HG02943 (cell line): ENCODE results near the gene GHR.

Source experiments
- ATAC-seq: cut with Tn5 transposase; IDR thresholded peaks from one replicate; pipeline ENCODE4 v1.9.1; 2021; ENCODE audit warnings: mild to moderate bottlenecking, low read depth, moderate library complexity; ENCODE audit not compliant: unreplicated experiment

GHR gene

DNA sequence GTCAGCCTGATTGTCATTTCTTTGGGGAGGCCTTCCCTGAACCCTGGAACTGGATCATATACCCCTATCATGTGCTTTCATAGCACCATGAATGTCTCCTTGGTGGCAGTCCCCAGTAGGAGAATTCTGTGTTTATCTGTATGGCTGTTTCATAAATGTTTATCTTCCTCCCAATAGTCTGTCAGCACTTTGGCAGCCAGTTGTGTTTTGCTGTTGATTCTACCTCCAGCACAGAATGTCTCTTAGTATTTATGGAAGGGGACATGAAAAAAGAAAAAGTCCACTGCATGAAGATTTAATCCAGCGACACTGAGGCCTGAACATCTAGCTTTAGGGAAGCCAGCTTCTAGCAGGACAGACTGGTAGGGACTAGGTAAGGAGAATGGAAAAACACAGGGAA is 38.3 kb downstream of the GHR start:
- no peak for ATAC-seq

DNA sequence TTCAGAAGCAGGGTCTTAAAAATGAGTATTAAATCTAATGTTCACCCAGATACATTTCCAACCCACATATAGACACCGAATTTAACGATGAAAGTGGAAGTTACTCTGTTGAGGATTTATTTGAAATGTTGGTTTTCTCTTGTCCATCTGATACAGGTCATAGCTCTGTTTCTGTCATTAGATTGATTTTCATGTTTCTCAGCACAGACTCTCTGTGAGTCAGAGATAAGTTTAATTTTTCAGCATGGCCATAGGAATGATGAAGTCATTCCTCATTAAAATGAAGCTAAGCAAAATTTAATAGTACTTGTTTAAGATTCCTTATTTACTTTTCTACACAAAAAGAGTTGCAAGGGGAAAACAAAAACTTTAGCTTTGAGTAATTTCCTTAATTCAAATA is 38.8 kb downstream of the GHR start:
- no peak for ATAC-seq

DNA sequence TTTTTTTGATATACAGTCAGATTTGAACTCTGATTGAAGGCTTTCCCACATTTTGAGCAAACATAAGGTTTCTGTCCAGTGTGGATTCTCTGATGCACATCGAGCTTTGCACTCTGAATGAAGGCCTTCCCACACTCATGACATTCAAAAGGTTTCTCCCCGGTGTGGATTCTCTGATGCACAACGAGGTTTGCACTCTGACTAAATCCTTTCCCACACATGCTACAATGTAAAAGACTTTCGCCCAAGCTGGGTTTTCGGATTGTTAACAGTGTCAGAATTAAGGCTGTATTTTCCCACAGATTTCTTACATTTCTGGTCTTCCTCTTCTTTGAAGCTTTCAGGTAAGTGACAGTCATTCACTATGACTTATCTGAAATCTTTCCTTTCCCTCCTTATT is 44.3 kb downstream of the GHR start:
- ATAC-seq, result no peak

DNA sequence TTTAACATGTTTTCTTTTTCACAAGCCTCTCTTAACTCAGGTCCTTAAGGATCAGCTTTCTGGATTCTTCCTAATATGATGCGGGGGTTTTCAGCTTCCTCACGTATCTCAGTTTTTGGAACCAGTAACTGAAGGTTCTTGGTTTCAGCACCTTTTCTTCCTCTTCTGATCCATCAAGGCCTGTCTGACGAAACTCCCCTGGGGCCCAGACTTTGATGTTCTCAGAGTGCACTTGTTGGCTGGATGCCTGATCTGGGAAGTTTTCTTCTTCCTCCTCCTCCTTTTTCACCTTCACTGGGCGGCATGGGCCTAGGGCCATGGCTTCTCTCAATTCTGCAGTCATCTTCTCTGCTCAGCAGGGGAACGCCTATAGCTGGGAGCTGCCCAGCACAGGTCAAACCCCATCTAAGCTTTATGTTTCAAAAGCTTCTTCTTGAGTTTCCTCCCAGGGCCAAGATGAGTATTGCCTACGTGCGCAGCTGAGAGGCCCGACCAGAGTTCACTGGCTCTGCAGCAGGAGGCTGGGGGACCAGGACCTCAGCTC is 44.8 kb downstream of the GHR start:
- no peak for ATAC-seq

DNA sequence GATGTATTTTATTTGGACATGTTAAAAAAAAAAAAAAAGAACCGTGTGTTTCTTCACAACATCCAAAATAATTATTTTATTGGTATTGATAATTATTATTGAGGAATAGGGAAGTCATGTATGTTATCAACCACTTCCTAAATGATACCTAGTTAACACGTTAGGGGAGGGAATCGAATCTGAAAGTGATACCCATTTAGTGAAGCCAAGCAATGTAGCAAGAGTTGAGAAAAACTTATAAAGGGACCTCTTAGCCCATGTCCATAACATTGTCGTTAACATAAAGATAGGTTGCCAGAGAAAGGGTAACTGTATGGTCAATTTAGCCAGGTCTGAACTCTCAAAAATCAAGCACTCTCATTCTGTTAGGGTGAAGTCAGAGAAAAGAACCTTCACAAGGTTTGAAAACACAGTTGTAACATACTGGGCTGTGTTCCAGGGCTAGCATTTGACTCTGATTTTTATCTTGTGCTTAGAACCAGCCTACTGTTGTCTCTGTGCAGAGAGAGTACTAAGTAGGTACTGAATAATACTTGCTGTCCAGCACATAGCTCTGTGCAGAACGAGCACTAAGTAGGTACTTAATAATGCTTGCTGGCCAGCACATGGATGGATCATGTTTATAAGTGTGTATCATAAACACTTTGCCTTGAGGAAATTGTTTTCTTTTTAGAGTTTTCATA is 60.4 kb downstream of the GHR start:
- ATAC-seq, result peak; percentile 88

DNA sequence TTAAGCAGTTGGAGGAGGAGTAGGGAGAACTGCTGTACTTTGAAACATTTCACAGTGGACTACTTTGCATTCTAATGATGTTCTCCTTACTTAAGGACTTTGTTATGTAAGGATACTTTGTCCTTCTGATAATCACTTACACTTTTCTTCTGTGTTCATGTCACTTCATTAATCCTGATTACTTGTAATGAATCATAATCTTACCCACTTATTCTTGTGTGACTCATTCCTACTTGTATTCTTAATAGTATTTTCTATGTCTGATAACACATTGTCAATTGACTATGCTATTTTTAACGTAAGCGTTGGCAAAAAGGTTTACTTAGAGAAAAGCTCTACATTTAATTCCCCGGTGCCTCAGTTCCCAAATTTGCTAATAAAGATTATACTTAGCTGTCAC is 63.8 kb downstream of the GHR start:
- no peak for ATAC-seq

DNA sequence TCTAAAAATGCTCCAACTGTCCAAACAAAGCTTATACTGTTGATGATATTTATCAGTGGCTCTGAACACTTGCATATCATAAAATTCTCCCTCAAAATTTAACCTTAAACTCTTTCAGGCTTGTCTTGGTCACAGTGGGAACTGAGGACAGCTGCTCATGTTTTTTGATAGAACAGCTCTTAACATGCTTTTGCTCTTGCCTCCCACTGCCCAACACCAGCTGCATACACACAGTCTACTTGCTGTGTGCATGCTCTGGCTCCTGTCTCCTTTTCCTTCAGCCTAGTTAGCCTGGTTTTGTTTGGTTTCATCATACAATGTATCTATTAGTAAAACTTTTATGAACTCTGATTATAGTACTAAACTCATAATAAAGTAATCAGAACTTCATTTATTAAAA is 64.6 kb downstream of the GHR start:
- ATAC-seq, result no peak

DNA sequence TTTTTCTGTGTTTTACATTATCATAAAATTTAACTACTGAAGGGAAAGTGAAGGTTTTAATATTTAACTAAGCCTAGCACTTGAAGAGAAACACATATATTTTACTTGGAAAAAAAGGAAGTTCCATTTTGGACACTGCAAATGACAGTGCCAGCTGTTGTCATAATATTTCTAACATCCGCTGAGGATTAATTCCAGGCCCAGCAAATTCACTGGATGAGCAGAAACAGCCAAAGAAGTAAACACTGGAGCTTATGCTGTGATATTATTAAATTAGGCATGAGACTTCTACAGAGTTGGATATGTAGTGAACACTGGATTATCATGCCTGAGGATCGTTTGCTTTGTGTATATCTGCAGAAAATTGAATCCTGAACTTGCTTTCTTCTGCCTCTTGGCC is 67.6 kb downstream of the GHR start:
- ATAC-seq, result no peak

DNA sequence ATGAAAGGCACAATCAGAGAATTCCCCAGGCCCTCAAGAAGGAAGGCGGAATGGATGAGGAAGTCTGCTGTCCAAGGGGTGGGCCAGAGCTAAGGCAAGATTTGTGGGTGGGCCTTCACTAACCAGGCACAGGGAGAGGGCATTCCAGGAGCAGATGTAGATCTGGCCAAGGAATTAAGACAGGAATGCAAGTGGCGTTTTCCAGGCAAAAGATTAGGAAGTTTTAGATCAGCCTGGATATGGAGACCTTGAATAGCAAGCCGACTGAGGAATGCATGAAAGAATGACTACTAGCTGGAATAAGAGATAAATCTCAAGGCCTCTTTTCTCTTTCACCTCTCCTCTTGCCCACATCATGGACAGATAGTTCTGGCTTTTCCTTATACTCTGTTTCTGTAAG is 68.5 kb downstream of the GHR start:
- no peak for ATAC-seq

DNA sequence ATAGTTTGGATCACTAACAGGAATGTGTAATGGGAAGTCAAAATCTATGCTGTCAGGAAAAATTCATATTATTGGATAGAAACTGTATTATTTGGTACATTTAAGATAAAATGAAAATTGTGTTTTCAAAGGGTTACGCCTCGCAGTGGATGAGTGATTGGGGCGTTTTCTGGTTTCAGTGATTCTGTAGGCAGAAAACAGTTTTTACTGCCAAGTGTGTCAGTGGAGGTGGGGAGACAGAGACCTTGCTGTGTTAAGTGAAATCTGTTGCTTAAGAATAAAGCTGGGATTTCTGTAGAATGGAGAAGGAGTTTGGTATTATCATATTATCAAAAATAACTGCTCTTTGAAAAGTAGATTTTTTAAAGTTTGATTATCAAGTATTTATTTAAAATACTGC is 69.7 kb downstream of the GHR start:
- ATAC-seq, result no peak

DNA sequence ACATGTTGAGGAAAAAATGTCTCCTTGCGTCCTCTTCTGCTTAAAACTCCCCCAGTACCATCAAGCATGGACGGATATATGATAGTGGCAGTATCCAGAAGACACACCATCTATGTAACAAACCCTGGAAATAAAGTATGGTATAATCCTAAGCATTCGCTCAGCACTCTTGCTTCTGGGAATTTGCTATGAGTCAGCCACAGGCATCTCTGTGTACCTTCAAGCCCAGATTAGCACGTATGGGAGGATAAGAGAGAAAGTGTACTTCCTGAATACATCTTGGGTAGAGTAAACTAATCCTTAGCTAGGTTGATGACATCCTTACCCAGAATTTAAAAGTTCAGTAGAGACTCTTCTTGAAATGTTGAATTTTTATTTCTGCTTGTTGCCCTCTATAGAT is 71.2 kb downstream of the GHR start:
- ATAC-seq, result no peak

DNA sequence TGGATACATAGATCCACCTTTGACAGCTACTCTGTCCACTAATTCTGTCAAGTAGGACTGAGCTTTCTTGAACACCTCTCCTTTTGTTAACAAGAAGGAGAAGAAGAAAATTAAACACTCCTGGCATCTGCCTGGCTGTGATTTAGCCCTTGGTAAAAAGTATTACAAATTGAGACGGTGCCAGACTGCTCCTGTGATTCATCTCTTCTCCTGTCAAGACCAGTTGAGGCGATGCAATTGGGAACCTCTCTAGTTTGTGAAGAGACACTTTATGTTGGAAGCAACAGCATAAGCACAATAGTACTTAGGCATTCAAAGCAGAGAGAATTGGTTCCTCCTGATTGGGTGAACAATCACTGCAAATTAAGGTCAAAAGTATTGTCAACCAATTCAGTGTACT is 72.7 kb downstream of the GHR start:
- no peak for ATAC-seq

DNA sequence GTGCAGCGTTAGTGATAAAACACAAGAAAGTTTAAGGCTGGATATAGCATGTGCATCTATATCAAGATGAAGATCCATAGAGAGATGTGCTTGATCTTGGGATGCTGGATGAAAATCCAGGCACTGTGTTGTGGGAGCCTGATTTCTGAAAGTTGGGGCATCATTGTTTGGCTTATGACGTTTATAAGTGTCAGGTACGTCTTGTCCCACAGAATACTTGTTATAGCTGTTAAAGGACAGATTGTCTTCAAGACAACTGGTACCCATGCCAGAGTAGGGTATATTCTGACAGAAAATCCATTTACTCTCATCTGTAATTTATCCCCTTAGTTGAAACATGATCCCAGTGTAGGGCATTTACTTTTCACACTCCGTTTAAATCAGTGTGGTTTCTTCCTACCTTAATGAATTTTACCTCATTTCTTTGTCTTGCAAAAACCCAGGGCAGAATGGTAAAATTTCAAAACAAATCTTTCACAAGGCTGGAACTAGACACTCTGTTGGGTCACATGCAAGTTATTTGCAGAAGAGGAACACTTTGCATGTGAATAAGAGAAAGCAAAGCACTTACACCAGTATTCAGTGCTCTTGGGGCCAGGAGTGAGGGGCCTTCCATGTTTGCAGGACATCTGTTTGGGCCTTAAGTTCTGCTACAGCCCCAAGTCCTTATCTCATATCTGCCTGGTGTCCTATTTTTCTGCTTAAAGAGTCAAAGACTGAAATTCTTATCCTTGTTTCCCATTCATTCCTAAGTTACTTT is 73.3 kb downstream of the GHR start:
- ATAC-seq, result no peak

DNA sequence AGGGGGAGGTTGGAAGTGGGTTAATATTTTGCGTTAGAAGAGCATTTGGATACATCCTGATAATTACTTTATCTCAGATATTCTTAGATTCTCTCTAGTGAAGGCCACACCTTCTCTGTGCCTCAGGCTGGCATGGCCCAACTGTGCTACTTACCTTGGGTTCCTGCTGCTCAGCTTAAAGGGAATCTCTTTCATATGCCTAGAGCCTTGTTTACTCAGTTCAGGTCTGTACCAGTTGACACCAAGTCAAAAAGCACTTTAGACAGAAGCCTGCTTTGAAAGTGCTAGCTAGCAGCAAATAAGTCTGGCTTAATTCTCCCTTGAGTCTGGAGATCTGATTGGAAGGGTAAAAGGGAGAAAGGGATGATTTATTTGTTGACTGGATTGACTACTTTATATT is 74.8 kb downstream of the GHR start:
- ATAC-seq, result no peak

DNA sequence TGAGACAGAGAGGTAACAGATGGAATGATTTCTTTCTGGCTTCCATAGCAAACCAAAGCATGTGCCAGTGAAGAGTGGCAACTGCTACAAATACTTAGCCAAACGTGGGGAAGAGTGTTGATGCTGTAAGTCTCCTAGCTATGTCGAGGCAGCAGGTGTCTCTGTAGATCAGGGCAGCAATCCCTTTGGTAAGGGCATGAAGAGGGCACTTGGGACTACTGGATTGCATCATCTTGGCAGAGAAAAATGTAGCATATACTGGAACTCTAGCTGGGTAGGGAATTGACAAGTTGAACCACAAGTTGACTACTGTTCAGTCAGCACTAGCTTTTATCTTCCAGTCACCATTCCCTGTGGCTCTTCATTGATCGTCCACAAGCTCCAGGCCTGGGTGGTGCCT is 75.8 kb downstream of the GHR start:
- no peak for ATAC-seq

DNA sequence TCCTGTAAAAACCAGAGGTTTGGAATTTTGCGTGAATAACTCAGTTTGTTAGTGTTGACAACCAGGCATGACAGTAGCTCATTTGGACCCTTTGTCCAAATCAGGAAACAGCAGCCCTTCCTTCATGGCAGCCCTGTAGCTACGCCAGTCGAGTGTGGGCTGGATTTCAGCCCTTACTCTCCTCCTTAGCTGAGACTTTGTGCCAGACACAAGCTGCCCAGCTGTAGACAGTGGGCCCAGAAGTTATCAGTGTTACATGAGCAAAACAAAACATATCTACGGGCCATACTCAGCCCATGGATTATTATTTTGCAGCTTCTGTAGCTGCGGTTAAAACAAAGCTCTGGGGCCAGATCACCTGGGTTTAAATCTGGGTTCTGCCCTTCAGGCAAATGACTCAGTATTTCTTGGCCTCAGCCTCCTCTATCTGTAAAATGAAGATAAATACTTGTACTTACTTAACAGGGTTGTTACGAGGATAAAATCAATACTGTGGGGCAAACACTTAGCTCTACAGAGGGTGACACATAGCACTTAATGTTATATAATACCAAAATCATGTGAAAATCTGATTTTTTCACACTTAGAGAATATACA is 76.9 kb downstream of the GHR start:
- ATAC-seq, result no peak

DNA sequence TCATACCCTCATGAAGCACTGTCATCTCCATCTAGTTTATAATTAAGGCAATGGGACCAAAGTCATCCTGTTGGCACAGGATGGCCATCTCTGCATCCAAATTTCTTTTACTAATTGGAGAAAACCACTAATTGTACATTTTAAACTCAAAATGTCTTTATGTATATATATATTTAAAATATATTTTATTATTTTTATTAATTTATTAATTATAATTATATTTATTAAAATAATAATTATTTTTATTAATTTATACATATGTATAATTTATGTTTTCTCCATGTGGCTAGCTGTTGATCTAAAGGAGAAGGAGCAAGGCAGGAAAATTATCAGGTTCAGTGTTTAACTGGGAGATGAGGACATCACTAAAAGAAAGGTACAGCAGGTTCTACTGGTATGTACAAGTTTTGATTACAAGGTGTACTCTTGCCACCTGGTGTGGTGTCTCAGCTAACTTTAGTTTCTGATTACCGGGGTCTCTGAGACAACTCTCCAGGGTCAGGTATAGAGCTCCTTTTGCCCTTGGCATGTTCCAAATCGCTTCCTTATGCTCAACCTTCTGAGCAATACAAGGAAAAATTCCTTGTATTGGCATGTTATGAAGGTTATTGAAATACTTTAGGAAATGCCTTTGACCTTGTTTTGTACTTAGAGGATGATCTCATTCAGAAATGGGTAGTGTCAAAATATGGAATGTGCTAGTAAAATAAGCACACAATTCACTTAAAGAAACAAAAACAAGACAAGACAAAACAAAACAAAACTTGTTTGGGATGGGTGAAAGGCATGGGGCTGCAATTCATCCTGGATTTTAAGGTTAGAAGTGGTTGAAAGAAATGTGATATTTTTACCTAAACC is 79.6 kb downstream of the GHR start:
- ATAC-seq, result no peak

DNA sequence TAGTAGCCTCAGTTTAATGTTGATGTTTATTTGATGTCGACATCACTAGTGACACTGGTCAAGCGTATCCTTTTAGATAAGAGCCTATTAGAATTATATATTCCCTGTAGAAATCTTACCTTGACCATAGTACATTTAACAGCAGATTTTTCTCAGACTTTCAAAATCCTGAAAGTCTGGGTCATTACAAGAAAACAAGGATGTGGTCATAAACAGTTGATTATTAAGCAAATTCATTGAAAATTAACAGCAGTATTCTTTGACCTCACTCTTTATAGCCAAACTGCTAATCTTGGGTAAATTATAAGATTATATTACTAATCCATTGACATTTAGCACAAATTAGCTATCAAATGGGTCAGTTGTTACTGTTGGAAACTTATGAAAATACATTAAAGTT is 83.4 kb downstream of the GHR start:
- no peak for ATAC-seq

DNA sequence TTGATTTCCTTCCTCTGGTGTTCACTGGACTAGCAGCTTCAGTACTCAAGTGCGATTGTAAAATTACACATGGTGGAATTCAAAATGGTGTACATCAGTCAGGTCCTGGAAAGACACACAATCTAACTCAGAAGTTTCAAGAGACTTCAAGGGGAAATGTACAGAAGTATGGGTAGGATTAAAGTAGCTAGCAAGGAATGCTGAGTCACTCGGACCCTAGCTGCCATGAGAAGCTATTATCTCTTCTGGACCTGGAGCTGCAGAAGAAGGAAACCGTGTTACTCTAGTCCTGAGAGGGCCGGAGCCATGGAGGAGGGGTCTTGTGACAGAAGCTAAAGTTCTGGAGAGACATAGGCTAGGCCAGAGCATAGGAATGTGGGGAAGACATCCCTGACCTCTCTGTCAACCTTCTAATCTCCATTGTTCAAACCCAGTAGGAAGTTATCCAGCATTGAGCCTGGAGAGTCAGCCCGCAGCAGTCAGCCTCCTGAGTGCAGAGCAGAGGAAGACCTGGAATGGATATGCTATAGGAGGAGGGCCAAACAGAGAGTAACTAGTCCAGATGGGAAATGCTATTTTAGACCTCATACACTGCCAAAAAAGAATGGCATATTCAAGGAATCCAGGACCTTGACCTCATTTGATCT is 84.3 kb downstream of the GHR start:
- no peak for ATAC-seq

DNA sequence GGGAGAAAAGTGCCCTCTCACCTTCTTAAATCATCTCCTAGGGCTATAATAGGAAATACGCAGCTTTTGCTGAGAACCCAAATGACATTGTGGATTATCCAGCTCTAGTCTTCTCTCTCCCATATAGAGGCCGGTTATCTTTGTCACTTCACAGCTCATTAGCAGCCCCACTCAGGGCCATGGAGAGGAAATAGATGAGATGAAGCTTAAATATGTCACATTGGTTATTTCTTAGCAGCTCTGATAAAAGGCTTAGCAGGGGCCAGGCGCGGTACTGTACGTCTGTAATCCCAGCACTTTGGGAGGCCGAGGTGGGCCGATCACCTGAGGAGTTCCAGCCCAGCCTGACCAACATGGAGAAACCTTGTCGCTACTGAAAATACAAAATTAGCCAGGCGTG is 90.0 kb downstream of the GHR start:
- ATAC-seq, result no peak
